SK-N-SH (cell line): ENCODE data around the gene ISY1. TPM values are rescaled to one million over a fixed set of nuclear protein-coding genes. Genes with fewer than 3 reads are reported as not detected.
"Not testable (repeated sequence)": the region's sequence is repeated elsewhere in the genome, so short reads cannot be mapped to it uniquely, and the experiment has no call there.

Experiments
- CTCF ChIA-PET: fragments of 300-600, 350-600 bp; formaldehyde crosslinking; extraction: SDS; loops from one replicate; lab custom pipeline; 2021; lab: Yijun Ruan, JAX
- POLR2A ChIA-PET: fragments of 350-600 bp; sonication (Branson Sonifier 250); formaldehyde crosslinking; extraction: SDS; loops from one replicate; lab custom pipeline; 2020; ENCODE audit warnings: antibody characterized with exemption, inconsistent platforms; lab: Yijun Ruan, JAX
- DNase-seq: peaks from one replicate; pipeline ENCODE4 v3.0.0; 2012
- H2AFZ ChIP-seq: fragments of 200-600 bp; sonication (generic); 2 replicates; pipeline ENCODE4 v1.8.1; 2016; ENCODE audit warnings: antibody characterized with exemption, mild to moderate bottlenecking, low read depth
- H3F3A ChIP-seq: fragments of 200-600 bp; sonication (generic); replicated peaks from 2 replicates; pipeline ENCODE3; 2016; ENCODE audit warnings: antibody characterized with exemption, mild to moderate bottlenecking; ENCODE audit not compliant: insufficient read depth
- H3K27ac ChIP-seq, 2 experiments: fragments of 200-500 bp in 1 of 2; fragments of 200-600 bp in 1 of 2; sonication (Bioruptor generic) in 1 of 2; sonication (generic), shearing (Covaris generic) in 1 of 2; 2 replicates each; pipeline versions ENCODE4 v1.5.1 to v1.6.1; 2014 to 2016; ENCODE audit warnings: low read depth in 2 of 2, inconsistent platforms in 1 of 2, low read length in 1 of 2, mild to moderate bottlenecking in 1 of 2, mixed read lengths in 1 of 2
- H3K27me3 ChIP-seq: fragments of 200-600 bp; sonication (generic), shearing (Covaris generic); 2 replicates; pipeline ENCODE4 v1.6.1; 2016; ENCODE audit warnings: mixed run types; ENCODE audit not compliant: insufficient read depth
- H3K36me3 ChIP-seq, 2 experiments: fragments of 200-500 bp in 1 of 2; fragments of 200-600 bp in 1 of 2; sonication (Bioruptor generic) in 1 of 2; sonication (generic) in 1 of 2; replicated peaks in 1 of 2; 2 replicates each; pipeline versions ENCODE3 to v1.5.1; 2014 to 2016; ENCODE audit warnings: low read length in 1 of 2, mild to moderate bottlenecking in 1 of 2; ENCODE audit not compliant: insufficient read depth in 2 of 2, control insufficient read depth in 1 of 2
- H3K4me1 ChIP-seq, 2 experiments: fragments of 200-500 bp in 1 of 2; fragments of 200-600 bp in 1 of 2; sonication (Bioruptor generic) in 1 of 2; sonication (generic), shearing (Covaris generic) in 1 of 2; 2 replicates each; pipeline versions ENCODE4 v1.5.1 to v1.6.1; 2014 to 2016; ENCODE audit warnings: low read depth in 1 of 2, low read length in 1 of 2, mixed run types in 1 of 2; ENCODE audit not compliant: insufficient read depth in 2 of 2, control insufficient read depth in 1 of 2
- H3K4me2 ChIP-seq: fragments of 200-600 bp; sonication (generic), shearing (Covaris generic); 2 replicates; pipeline ENCODE4 v1.6.1; 2017; ENCODE audit warnings: mixed run types
- H3K4me3 ChIP-seq, 2 experiments: fragments of 200-500 bp in 1 of 2; fragments of 200-600 bp in 1 of 2; sonication (Bioruptor generic) in 1 of 2; sonication (generic), shearing (Covaris generic) in 1 of 2; 2 replicates each; pipeline versions ENCODE4 v1.5.1 to v1.8.1; 2014 to 2016; ENCODE audit warnings: low read depth in 2 of 2, inconsistent platforms in 1 of 2, low read length in 1 of 2, mild to moderate bottlenecking in 1 of 2, mixed read lengths in 1 of 2, moderate library complexity in 1 of 2
- H3K79me2 ChIP-seq: fragments of 200-600 bp; sonication (generic); 2 replicates; pipeline ENCODE4 v1.8.1; 2017; ENCODE audit warnings: mild to moderate bottlenecking; ENCODE audit not compliant: insufficient read depth
- H3K9ac ChIP-seq: fragments of 200-600 bp; sonication (generic); 2 replicates; pipeline ENCODE4 v1.6.1; 2017; ENCODE audit warnings: mixed run types
- H3K9me2 ChIP-seq: fragments of 200-600 bp; sonication (generic); 2 replicates; pipeline ENCODE4 v1.6.1; 2017; ENCODE audit warnings: mixed run types
- H3K9me3 ChIP-seq: fragments of 200-600 bp; sonication (generic); 2 replicates; pipeline ENCODE4 v1.6.1; 2017; ENCODE audit warnings: mixed run types, mild to moderate bottlenecking, moderate library complexity
- H4K20me1 ChIP-seq: fragments of 200-600 bp; sonication (generic); 2 replicates; pipeline ENCODE4 v1.6.1; 2017; ENCODE audit warnings: mild to moderate bottlenecking, mixed run types; ENCODE audit not compliant: insufficient read depth
- CHD2 ChIP-seq: fragments of 150-350 bp; IDR thresholded peaks from 2 replicates; pipeline ENCODE4 v1.6.1; 2018; ENCODE audit warnings: low read length; ENCODE audit not compliant: partially characterized antibody
- EP300 ChIP-seq, 2 experiments: IDR thresholded peaks; 2 replicates each; pipeline versions ENCODE4 v1.4.0 to v1.6.1; 2012; ENCODE audit warnings: borderline replicate concordance in 1 of 2, low read depth in 1 of 2, low read length in 1 of 2
- FOSL2 ChIP-seq: IDR thresholded peaks from 2 replicates; pipeline ENCODE4 v1.4.0; 2012; ENCODE audit warnings: low read depth, mild to moderate bottlenecking, moderate library complexity, borderline replicate concordance
- FOXJ3 ChIP-seq: sonication (generic); formaldehyde crosslinking; IDR thresholded peaks from 2 replicates; pipeline ENCODE4 v1.5.1; 2020; ENCODE audit warnings: mild to moderate bottlenecking, missing genetic modification reagents
- FOXM1 ChIP-seq: IDR thresholded peaks from 2 replicates; pipeline ENCODE4 v1.4.0; 2012; ENCODE audit warnings: low read depth, mild to moderate bottlenecking
- GABPA ChIP-seq: IDR thresholded peaks from 2 replicates; pipeline ENCODE4 v1.4.0; 2012; ENCODE audit warnings: low read depth, mild to moderate bottlenecking
- JUND ChIP-seq: IDR thresholded peaks from 2 replicates; pipeline ENCODE4 v1.4.0; 2012
- MAX ChIP-seq: IDR thresholded peaks from 2 replicates; pipeline ENCODE4 v1.4.0; 2012; ENCODE audit warnings: low read depth
- MEF2A ChIP-seq: IDR thresholded peaks from 2 replicates; pipeline ENCODE4 v1.4.0; 2012; ENCODE audit warnings: low read depth, borderline replicate concordance
- MXI1 ChIP-seq: IDR thresholded peaks from 2 replicates; pipeline ENCODE4 v1.6.1; 2012; ENCODE audit warnings: mild to moderate bottlenecking, low read depth, low read length, improper control_type of control experiment
- NRF1 ChIP-seq: IDR thresholded peaks from 2 replicates; pipeline ENCODE4 v1.6.1; 2012; ENCODE audit warnings: low read depth, mild to moderate bottlenecking, low read length
- POLR2AphosphoS5 ChIP-seq: IDR thresholded peaks from 2 replicates; pipeline ENCODE4 v1.6.1; 2012; ENCODE audit warnings: low read depth, low read length
- RCOR1 ChIP-seq: fragments of 150-350 bp; IDR thresholded peaks from 2 replicates; pipeline ENCODE4 v1.6.1; 2017; ENCODE audit warnings: antibody characterized with exemption, low read length
- RFX5 ChIP-seq: IDR thresholded peaks from 2 replicates; pipeline ENCODE4 v1.6.1; 2012; ENCODE audit warnings: mild to moderate bottlenecking, improper control_type of control experiment, low read length
- RXRA ChIP-seq: IDR thresholded peaks from 2 replicates; pipeline ENCODE4 v1.4.0; 2012; ENCODE audit warnings: low read depth, mild to moderate bottlenecking, borderline replicate concordance
- TAF1 ChIP-seq: IDR thresholded peaks from 2 replicates; pipeline ENCODE4 v1.6.1; 2012; ENCODE audit warnings: low read depth, mild to moderate bottlenecking, low read length, moderate library complexity, borderline replicate concordance
- TCF12 ChIP-seq: IDR thresholded peaks from 2 replicates; pipeline ENCODE4 v1.4.0; 2012
- USF1 ChIP-seq: IDR thresholded peaks from 2 replicates; pipeline ENCODE4 v1.4.0; 2012; ENCODE audit warnings: low read depth, borderline replicate concordance
- YY1 ChIP-seq: IDR thresholded peaks from 2 replicates; pipeline ENCODE4 v1.4.0; 2012; ENCODE audit warnings: low read depth, mild to moderate bottlenecking
- WGBS: methylation state at CpG from one replicate; pipeline ENCODE4 v1.1.6; 2017; ENCODE audit warnings: low lambda C conversion rate; 5-methylcytosine and 5-hydroxymethylcytosine counted together
- polyA plus RNA-seq, 3 experiments: library from polyadenylated mRNA; depleted of rRNA; stranded (reverse); fragments of >200 nt; gene quantifications; 2 replicates each; pipeline ENCODE4 v1.2.3, GENCODE V29; 2012

Gene ISY1
- polyA plus RNA-seq, 1 of the 3 experiments (the other 2 are of a cell fraction), result 20.9 TPM

- no peaks in the 10 kb centered on the region for H3K9me2 ChIP-seq
- H3K27me3 ChIP-seq, result no peaks in the 10 kb centered on the region
- H4K20me1 ChIP-seq, result no peaks in the 10 kb centered on the region
- H3K9me3 ChIP-seq, result no peaks in the 10 kb centered on the region
- H3K79me2 ChIP-seq, result peaks cover 38% of the 10 kb centered on the region
- DNase-seq, result peak; percentile 38
- peak overlapping the region; percentile 74 to 86 for H3K4me3 ChIP-seq
- peak overlapping the region; percentile 98 for H3K9ac ChIP-seq
- H3K36me3 ChIP-seq, result peaks cover 13 to 24% of the 10 kb centered on the region in 2 experiments
- 2% methylated on average over 11 of the region's 12 CpGs for WGBS
- peaks cover 50% of the 10 kb centered on the region for H3F3A ChIP-seq
- peak overlapping the region; percentile 92; the same call in 1 of the 2 replicates for H2AFZ ChIP-seq
- ChIA-PET CTCF (interaction anchor here (0.5 to 4.0 kb wide), 15 partner anchors 9 to 191 kb away, joined by 3 to 28 read pairs (median 4); a partner anchor contains a TSS), POLR2A (interaction anchor here (0.9 to 1.1 kb wide), 2 partner anchors 22 to 87 kb away, joined by 4 to 5 read pairs; partner anchors contain the start of genes CNBP and COPG1)
- H3K4me2 ChIP-seq, result peak overlapping the region; percentile 85
- H3K4me1 ChIP-seq, result peaks cover 0 to 15% of the 10 kb centered on the region in 2 experiments; a peak in 2 of 4 replicates
- TF ChIP-seq JUND (no peak), FOXM1 (no peak), USF1 (no peak)
- peak overlapping the region; percentile 99 to 100 for H3K27ac ChIP-seq
Observed at GRCh38 chr3:129161860-129162271, 1.0 kb upstream of the ISY1 start.

- no peak overlapping the region for H3K4me2 ChIP-seq
- TF ChIP-seq TAF1, result no peak
- no peak for TF ChIP-seq GABPA
- TF ChIP-seq EP300 (IDR thresholded peaks at IDR 0.05; ENCODE audit: borderline replicate concordance in 1 of 2, low read depth in 1 of 2, low read length in 1 of 2), result no peak
- no peak for TF ChIP-seq FOXM1
- TF ChIP-seq MXI1, result no peak
- no peak for TF ChIP-seq TCF12
- TF ChIP-seq FOSL2, result no peak
- TF ChIP-seq RCOR1, result no peak
- TF ChIP-seq YY1, result no peak
- TF ChIP-seq MAX, result no peak
- TF ChIP-seq POLR2AphosphoS5, result no peak
- TF ChIP-seq FOXJ3, result no peak
- no peak for TF ChIP-seq CHD2
- TF ChIP-seq USF1, result no peak
- TF ChIP-seq RXRA, result no peak
- TF ChIP-seq NRF1, result no peak
- TF ChIP-seq RFX5, result no peak
- TF ChIP-seq MEF2A, result no peak
- no peaks in the 10 kb centered on the region for H3K27me3 ChIP-seq
- no peak overlapping the region for H3K9ac ChIP-seq
- no peaks in the 10 kb centered on the region for H3K9me2 ChIP-seq
- no peak overlapping the region for H3K4me3 ChIP-seq
- no peaks in the 10 kb centered on the region for H3F3A ChIP-seq
- H3K27ac ChIP-seq, result no peak overlapping the region
- no peak overlapping the region for H2AFZ ChIP-seq
- CTCF ChIA-PET, result interaction anchor here (1.1 to 2.9 kb wide), 3 partner anchors 12 to 101 kb away, joined by 3 to 11 read pairs (median 10); no protein-coding TSS in a partner anchor
- no peaks in the 10 kb centered on the region for H3K4me1 ChIP-seq
- peaks cover 22 to 48% of the 10 kb centered on the region in 2 experiments for H3K36me3 ChIP-seq
- H4K20me1 ChIP-seq, result no peaks in the 10 kb centered on the region
- H3K9me3 ChIP-seq, result no peaks in the 10 kb centered on the region
- H3K79me2 ChIP-seq, result no peaks in the 10 kb centered on the region
- POLR2A ChIA-PET, result interaction anchor here (0.7 kb wide), 1 partner anchor 31 kb away, joined by 3 read pairs; no protein-coding TSS in a partner anchor
- DNase-seq, result no peak
Observed at GRCh38 chr3:129144786-129145185, 16.1 kb downstream of the ISY1 start.

GRCh38 chr3:129141011-129141410 is 19.9 kb downstream of the ISY1 start:
- H3F3A ChIP-seq, H4K20me1 ChIP-seq, H3K9me2 ChIP-seq, H3K9ac ChIP-seq, H2AFZ ChIP-seq, H3K9me3 ChIP-seq, H3K27ac ChIP-seq, H3K79me2 ChIP-seq, H3K4me2 ChIP-seq, DNase-seq, CTCF ChIA-PET, H3K4me3 ChIP-seq, POLR2A ChIA-PET, H3K27me3 ChIP-seq, H3K4me1 ChIP-seq: not testable (repeated sequence)
- peaks cover 19 to 50% of the 10 kb centered on the region in 2 experiments for H3K36me3 ChIP-seq
- 85% methylated on average over 5 of the region's 5 CpGs for WGBS
